Cerebellar nuclear complex (tissue), 1 donor: ENCODE measurements around the gene CDH6.

Experiments used
- DNase-seq, 2 experiments: peaks; one replicate each; lab custom pipeline; 2025; lab: John Stamatoyannopoulos, UW

Gene CDH6

DNA sequence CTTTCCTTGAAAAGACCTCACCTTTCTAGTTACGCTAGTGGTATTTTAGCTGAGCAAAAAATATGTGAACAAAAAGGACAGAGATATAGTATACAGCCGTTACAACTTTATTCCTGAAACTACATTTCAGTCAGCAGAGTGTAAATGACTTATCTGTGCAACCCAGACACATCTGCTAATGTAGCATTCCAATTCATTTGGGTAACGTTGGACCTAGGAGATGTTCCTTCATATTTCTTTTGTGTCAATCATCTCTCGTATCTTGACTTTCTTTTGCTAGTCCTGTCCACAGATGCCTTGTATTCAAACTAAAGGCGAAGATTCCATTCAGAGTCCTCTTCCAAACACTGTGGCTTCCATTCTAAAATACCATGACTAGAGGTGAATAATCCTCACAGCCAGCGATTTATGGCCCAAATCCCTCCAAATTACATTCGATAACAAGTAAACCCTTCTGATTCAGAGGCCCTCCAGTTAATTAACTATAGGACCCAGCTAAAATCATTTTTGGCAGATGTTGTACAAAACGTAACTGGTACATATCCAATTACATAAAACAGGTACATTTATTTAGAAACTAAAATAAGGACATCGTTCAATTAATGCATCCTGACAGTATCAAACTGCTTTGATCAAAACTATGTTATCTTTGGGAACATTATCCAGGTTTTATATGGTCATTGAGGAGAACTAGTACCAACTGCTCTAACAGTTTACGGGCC, 182.7 kb downstream of the CDH6 start:
- no peak for DNase-seq

DNA sequence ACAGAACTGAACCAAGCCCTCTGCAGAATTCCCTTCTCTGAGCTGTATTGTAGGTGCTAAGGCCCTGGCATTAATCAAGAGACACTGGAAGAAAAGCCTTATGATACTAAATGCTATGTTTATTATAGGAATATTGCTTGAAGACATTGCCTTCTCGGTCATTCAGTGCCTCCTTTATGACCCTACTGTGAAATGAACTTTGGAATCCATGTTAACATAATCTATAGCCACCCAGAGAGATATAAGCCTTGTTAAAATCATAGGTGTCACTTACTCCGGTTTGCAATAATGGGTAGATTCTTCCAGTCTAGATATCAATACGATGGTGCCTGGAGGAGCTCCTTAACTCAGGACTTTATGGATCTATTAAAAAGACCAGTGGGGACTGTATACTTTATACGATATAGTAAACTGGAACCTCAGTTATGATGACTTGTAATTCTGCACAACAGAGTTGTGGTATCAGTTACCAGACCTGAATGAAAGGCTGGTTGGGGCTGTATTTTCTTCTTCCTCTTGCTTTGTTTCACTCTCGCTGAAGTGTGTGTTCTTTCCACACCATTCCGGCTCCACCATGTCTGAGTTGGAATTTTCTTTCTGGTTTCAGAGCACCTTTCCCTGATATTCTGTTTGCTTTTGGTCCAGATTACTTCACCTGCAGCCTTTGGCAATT, 183.9 kb downstream of the CDH6 start:
- DNase-seq = no peak

DNA sequence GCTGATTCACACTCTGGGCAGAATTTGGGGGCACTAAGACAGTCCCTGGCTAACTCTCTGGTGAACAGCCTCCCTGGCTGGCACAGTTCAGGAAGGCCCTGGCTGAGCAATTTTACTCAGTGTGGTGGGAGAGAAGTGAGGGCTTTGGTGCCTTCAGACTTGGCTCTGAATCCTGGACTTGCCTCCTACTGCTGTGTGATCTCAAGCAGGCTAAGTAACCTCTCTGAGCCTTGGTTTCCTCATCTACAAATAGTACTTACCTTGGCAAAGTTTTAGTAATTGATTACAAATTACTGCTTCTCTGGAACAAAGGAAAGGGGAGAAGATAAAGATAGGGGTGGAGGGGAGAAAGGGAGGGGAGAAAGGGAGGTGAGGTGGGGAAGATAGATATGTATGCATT, 184.7 kb downstream of the CDH6 start:
- no peak for DNase-seq
